HG03460 (cell line): ENCODE measurements around the gene MEF2D.
A peak's percentile ranks its signal among the peaks of the same experiment; 100 is the strongest.

Experiments used
- ATAC-seq: cut with Tn5 transposase; IDR thresholded peaks from one replicate; pipeline ENCODE4 v1.9.1; 2021; ENCODE audit not compliant: unreplicated experiment

Gene MEF2D

GRCh38 chr1:156489166-156489934 lies 11.2 kb downstream of the MEF2D start:
- ATAC-seq: peak; percentile 20

- ATAC-seq: peak; percentile 56
Measured at GRCh38 chr1:156488566-156489165, 11.9 kb downstream of the MEF2D start.

- no peak for ATAC-seq
Measured at GRCh38 chr1:156487862-156488261, 12.7 kb downstream of the MEF2D start.

- ATAC-seq: no peak
Measured at GRCh38 chr1:156486421-156487344, 13.9 kb downstream of the MEF2D start.

- no peak for ATAC-seq
Measured at GRCh38 chr1:156485984-156486383, 14.6 kb downstream of the MEF2D start.

- no peak for ATAC-seq
Measured at GRCh38 chr1:156484480-156485058, 16.0 kb downstream of the MEF2D start.

GRCh38 chr1:156483397-156483796 lies 17.2 kb downstream of the MEF2D start:
- ATAC-seq: no peak

GRCh38 chr1:156482276-156482675 lies 18.3 kb downstream of the MEF2D start:
- no peak for ATAC-seq

- no peak for ATAC-seq
Measured at GRCh38 chr1:156481527-156481926, 19.0 kb downstream of the MEF2D start.

GRCh38 chr1:156480411-156481192 lies 20.0 kb downstream of the MEF2D start:
- ATAC-seq: no peak

GRCh38 chr1:156480016-156480370 lies 20.6 kb downstream of the MEF2D start:
- no peak for ATAC-seq

GRCh38 chr1:156479093-156480015 lies 21.2 kb downstream of the MEF2D start:
- ATAC-seq: no peak

GRCh38 chr1:156478250-156478627 lies 22.3 kb downstream of the MEF2D start:
- no peak for ATAC-seq

GRCh38 chr1:156477526-156478249 lies 22.9 kb downstream of the MEF2D start:
- no peak for ATAC-seq

- no peak for ATAC-seq
Measured at GRCh38 chr1:156476501-156477298, 23.9 kb downstream of the MEF2D start.

GRCh38 chr1:156475568-156476500 lies 24.7 kb downstream of the MEF2D start:
- no peak for ATAC-seq

- no peak for ATAC-seq
Measured at GRCh38 chr1:156474966-156475365, 25.6 kb downstream of the MEF2D start.
